A673 (cell line): ENCODE measurements around the gene TRIM25.

ENCODE experiments used
- EZH2 ChIP-seq: fragments of 200-600 bp; sonication (generic); IDR thresholded peaks from 2 replicates; pipeline ENCODE4 v1.6.1; 2017; ENCODE audit warnings: borderline replicate concordance, low read depth, mild to moderate bottlenecking, mixed read lengths, antibody characterized with exemption, low read length; ENCODE audit not compliant: poor library complexity, severe bottlenecking
- TF ChIP-seq, protein P1 (sequence below): fragments of 300-800, 200-600 bp; sonication (generic); conservative IDR thresholded peaks from 2 replicates; pipeline ENCODE4 v1.5.1; 2017; ENCODE audit warnings: low read depth, mild to moderate bottlenecking, antibody characterized with exemption, low read length, moderate library complexity, mixed read lengths

DNA sequence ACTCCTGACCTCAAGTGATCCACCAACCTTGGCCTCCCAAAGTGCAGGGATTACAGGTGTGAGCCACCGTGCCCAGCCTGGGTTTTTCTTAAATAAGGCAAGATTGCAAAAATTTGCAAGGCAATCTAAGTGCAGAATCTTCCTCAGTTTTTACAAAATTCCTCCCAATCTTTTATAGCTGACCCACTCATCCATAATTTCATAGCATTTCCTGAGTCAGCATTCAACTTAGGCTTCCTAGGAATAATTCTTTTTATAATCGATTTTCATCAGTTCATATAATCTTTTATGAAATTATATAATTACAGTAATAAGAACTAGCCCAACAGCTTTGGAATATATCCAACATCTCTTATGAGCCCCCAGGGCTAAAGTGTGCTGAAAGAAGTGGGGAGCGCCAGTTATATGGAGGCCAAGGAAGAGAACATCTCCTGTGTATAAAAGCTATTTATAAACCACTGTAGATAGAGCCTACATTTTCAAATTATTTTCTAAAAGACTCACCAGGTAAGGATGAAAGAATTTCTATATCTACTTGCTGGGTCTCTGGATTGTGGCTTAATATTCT, 32.2 kb upstream of the TRIM25 start:
- TF ChIP-seq, protein P1, sequence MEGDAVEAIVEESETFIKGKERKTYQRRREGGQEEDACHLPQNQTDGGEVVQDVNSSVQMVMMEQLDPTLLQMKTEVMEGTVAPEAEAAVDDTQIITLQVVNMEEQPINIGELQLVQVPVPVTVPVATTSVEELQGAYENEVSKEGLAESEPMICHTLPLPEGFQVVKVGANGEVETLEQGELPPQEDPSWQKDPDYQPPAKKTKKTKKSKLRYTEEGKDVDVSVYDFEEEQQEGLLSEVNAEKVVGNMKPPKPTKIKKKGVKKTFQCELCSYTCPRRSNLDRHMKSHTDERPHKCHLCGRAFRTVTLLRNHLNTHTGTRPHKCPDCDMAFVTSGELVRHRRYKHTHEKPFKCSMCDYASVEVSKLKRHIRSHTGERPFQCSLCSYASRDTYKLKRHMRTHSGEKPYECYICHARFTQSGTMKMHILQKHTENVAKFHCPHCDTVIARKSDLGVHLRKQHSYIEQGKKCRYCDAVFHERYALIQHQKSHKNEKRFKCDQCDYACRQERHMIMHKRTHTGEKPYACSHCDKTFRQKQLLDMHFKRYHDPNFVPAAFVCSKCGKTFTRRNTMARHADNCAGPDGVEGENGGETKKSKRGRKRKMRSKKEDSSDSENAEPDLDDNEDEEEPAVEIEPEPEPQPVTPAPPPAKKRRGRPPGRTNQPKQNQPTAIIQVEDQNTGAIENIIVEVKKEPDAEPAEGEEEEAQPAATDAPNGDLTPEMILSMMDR = no peak
- TF ChIP-seq EZH2 = no peak
